NCI-H69 (cell line): ENCODE results near the gene STRIT1.
"Not testable (repeated sequence)": the region's sequence is repeated elsewhere in the genome, so short reads cannot be mapped to it uniquely, and the experiment has no call there.

Source experiments
- DNase-seq: peaks from one replicate; lab custom pipeline; 2025; lab: John Stamatoyannopoulos, UW

STRIT1 gene

GRCh38 chr3:155313300-155313699 lies 19.8 kb upstream of the STRIT1 start:
- no peak for DNase-seq

GRCh38 chr3:155312781-155313180 lies 19.3 kb upstream of the STRIT1 start:
- no peak for DNase-seq

GRCh38 chr3:155309581-155309980 lies 16.1 kb upstream of the STRIT1 start:
- DNase-seq, result no peak

GRCh38 chr3:155308831-155309230 lies 15.3 kb upstream of the STRIT1 start:
- DNase-seq, result no peak

- no peak for DNase-seq
Observed at GRCh38 chr3:155307183-155307582, 13.7 kb upstream of the STRIT1 start.

- DNase-seq, result no peak
Observed at GRCh38 chr3:155304394-155304793, 10.9 kb upstream of the STRIT1 start.

- DNase-seq, result no peak
Observed at GRCh38 chr3:155303540-155304097, 10.1 kb upstream of the STRIT1 start.

GRCh38 chr3:155302891-155303290 lies 9.4 kb upstream of the STRIT1 start:
- no peak for DNase-seq

GRCh38 chr3:155302481-155302880 lies 9.0 kb upstream of the STRIT1 start:
- no peak for DNase-seq

- no peak for DNase-seq
Observed at GRCh38 chr3:155297100-155297499, 3.6 kb upstream of the STRIT1 start.

- DNase-seq, result no peak
Observed at GRCh38 chr3:155296413-155296812, 2.9 kb upstream of the STRIT1 start.

GRCh38 chr3:155292693-155293092 lies 790 bp downstream of the STRIT1 start:
- no peak for DNase-seq

GRCh38 chr3:155292133-155292532 lies 1.4 kb downstream of the STRIT1 start:
- DNase-seq, result no peak

- no peak for DNase-seq
Observed at GRCh38 chr3:155286736-155287135, 6.7 kb downstream of the STRIT1 start.

- DNase-seq, result no peak
Observed at GRCh38 chr3:155285936-155286335, 7.5 kb downstream of the STRIT1 start.

- no peak for DNase-seq
Observed at GRCh38 chr3:155283092-155284056, 10.1 kb downstream of the STRIT1 start.

- DNase-seq, result no peak
Observed at GRCh38 chr3:155282385-155283091, 10.9 kb downstream of the STRIT1 start.

GRCh38 chr3:155281912-155282311 lies 11.6 kb downstream of the STRIT1 start:
- no peak for DNase-seq

- DNase-seq, result not testable (repeated sequence)
Observed at GRCh38 chr3:155276089-155276488, 17.4 kb downstream of the STRIT1 start.

GRCh38 chr3:155275159-155275754 lies 18.2 kb downstream of the STRIT1 start:
- DNase-seq, result not testable (repeated sequence)

- DNase-seq, result not testable (repeated sequence)
Observed at GRCh38 chr3:155274435-155274834, 19.0 kb downstream of the STRIT1 start.

GRCh38 chr3:155271343-155271613 lies 22.2 kb downstream of the STRIT1 start:
- DNase-seq, result no peak
